Stimulated activated CD4-positive, alpha-beta T cell treated with anti-CD3 and anti-CD28 coated beads, Interleukin-4, amount 100 ng/mL, for 1 hour (primary cell): ENCODE results near the gene SAP25.

ENCODE experiments used
- DNase-seq: peaks from one replicate; pipeline ENCODE4 v3.0.0-alpha.2; 2020

The SAP25 gene

DNA sequence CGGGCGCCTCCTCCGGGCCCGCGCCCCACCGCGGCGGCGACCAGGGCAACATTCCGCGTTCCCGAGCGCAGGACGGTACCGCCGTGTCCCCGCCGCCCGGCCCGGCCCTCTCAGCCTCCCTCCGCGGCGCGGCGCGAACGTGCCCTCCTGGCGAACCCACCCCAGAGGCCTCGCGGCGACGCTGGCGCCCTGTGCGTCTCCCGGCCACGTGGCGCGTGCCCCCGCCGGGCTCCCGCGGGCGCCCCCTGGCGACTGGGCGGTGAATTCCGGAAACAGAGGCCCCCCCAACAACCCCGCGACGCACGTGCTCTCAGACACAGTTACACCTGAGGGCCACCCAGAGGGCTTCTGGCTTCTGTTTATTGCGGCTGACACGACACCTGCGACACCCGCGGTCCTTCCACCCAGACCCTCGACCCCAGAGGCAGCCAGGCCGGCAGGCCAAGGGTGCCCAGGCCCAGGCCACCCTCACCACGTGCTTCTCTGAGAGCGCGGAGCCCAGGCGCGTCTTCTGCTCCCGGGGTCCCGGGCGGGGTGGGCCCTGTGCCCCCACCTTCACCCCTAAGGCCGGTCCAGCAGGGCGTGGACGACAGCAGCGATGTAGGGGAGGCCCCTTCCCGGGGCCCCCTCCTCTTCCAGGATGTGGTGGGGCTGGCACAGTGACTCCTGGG, at the start of gene SAP25:
SAP25 (minus strand) TSS at position 210 of the 671 bp plus-strand sequence; CDS start at position 52, 158 bp downstream.
- DNase-seq: no peak

DNA sequence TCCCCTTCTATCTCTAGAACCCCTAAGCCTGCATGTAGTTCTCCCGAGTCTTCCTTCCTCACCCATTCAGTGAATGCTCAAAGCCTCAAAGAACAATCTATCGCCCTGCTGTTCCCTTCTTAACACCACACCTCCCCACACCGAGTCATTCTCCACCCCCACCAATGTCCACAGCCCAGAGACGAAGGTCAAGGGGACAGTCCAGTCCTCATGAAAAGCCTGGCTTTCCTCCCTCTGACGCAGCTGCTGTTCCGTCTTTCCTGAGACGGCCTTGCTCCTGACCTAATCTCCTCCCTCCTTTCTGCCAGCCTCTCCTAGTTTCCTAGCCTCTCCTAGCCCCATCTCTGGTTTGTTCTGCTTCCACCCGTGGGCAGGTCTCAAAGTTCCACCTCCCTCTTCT, 47.9 kb upstream of the SAP25 start:
- no peak for DNase-seq

DNA sequence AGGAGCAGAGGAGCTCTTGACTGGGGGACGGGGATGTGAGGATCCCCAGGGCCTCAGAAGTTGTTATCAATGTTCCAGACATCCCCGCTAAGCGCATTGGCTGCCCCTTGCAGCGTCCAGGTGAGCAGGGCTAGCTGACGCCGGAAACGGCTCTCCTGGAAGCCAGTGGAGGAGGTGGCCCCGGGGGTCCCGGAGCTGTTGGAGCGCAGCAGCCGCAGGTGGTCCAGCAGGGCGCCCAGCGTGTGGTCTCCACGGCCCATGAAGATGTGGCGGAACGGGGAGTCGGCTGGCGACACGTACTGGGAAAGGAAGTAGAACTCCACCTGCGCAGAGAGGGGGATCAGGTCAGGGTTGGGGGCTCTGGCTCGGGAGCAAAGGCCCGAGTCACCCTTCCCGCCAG, 47.1 kb upstream of the SAP25 start:
- no peak for DNase-seq

DNA sequence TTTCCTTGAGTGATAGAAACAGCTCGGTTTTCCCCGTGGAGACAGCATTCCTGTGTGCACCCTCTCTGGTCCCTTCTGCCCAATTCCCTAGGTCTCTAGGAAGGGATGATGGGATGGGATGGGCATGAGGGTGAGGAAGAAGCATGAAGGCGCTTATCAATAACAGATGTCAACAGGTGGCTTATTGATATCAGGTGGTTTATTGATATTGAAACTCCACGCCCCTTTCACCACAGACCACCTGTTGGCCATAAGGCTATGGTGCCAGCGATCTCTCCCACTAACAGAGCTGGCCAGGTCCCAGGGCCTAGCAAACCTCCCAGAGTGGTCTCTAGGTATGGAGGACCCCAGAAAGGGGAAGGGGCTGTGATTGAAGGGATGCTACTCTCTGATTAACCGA, 46.5 kb upstream of the SAP25 start:
- no peak for DNase-seq

DNA sequence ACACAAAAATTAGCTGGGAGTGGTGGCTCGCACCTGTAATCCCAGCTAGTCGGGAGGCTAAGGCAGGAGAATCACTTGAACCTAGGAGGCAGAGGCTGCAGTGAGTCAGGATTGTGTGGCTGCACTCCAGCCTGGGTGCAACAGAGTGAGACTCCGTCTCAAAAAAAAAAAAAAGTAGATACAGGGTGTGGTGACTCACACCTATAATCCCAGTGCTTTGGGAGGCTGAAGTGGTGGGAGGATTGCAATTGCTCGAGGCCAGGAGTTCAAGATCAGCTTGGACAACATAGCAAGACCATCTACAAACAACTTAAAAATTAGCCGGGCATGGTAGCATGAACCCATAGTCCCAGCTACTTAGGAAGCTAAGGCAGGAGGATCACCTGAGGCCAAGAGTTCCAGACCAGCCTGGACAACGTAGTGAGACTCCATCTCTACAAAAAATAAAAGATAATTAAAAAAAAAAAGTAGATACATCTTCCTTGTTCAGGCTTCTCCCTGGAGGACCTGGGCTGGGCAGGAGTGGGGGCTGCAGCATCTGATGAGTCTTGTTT, 40.7 kb upstream of the SAP25 start:
- no peak for DNase-seq

DNA sequence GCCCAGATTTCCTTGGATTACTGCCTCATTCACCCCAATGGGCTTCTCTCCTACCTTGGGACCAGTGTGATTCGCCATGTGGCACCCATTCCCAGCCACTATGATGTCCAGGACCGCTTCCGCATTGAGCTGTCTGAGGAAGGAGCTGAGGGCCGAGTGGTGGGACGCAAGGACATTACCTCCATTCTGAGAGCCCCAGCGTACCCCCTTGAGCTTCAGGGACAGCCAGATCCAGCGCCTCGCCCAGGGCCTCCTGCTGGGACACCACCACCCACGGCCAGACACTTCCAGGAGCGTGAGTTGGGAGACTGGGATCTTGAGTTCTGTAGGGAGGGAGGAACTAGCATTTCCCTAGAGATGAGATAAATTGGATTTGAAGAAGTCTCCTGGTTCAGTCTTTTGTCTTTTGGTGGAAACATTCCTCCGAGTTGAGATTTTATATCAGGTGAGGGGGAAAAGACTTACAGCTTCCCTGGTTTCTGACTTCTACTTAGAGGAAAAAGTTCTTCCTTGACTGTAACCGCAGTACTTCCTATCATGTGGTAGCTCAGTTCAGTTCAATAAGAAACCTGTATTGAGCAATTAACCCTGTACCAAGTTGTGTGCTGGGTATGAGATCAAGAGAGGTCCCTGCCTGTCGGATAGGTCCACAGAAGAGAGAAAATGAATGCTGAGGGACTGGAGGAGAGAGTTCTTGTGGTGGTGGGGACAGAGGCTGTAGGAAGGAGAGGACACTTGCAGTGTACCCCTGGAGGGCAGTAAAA, 39.9 kb upstream of the SAP25 start:
- DNase-seq: no peak

DNA sequence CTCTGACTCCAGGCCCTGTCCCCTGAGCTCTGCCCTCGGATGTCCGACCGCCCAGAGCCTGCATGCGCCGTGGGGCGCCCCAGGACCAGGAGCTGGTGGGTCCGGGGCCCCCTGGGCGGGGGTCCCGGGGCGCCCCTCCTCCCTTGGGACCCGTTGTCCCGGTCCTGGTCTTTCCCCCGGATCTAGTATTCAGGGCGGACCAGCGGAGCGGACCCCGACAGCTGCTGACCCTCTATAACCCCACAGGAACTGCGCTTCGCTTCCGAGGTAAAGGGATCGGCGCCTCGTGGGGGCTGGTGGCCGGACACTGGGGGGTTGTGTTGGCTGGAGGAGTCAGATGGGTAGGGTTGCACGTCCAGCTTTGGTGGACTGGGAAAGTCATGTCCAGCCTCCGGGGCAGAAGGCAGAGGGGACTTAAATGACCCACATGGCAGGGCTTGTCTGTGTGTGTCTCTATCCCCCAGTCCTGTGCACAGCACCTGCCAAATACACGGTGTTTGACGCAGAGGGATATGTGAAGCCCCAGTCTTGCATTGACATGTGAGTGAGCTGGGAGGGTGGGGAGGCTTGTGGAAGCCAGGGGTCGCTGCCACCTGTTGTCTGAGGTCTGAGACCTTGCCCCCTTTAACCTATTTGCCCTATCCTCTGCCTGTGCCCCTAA, 39.2 kb upstream of the SAP25 start:
- no peak for DNase-seq

DNA sequence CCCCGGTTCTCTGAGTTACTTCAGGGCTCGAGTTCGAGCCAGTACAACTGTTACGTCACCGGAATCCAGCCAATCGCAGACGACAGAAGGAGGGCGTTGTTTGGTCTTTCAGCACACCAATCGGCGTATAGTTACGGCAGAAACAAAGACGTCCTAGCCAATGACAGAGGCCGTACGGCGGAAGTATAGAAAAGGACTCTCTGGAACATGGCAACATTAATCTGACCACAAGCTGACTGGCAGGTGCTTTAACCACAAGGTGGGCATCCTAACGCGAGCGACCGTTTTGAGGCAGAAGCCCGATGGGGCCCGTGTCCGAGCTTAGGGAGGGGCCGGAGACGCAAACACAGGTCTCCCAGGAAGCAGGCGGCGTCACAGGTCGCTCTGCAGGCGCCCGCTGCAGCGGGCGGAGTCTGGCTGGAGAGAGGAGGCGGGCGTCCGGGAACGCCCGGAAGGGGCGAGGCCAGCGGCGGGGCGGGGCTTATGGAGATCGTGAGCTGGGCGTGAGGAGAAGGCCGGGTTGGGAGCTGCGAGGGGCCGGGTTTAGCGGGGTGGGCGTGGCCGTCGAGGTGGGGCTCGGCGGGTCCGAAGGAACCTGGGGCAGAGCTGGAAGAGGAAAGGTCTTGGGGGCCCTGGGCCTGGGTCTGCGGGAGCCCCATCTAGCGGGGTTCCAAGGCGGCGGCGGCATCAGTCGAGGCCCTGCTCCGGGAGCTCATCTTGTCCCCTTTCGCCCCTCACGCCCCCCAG, 38.5 kb upstream of the SAP25 start, which contains the start of gene MOSPD3:
MOSPD3 (plus strand) TSS at position 558 of the 747 bp plus-strand sequence. CDS start 252 bp downstream, outside the sequence.
- peak; percentile 99 for DNase-seq

DNA sequence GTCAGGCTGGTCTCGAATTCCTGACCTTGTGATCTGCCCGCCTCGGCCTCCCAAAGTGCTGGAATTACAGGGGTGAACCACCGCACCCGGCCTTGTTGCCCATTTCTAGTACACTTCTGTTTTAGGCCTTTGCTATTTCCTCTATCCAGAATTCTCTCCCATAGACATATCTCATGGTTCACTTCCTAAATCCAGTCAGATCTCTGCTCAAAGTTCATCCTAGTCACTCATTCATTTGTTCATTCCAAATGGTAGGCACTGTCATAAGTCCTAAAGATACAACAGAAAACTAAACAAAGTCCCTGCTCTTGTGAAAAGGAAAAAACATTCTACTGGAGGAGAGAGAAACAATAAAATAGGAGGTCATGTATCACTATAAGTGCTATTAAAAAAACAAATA, 36.3 kb upstream of the SAP25 start:
- no peak for DNase-seq

DNA sequence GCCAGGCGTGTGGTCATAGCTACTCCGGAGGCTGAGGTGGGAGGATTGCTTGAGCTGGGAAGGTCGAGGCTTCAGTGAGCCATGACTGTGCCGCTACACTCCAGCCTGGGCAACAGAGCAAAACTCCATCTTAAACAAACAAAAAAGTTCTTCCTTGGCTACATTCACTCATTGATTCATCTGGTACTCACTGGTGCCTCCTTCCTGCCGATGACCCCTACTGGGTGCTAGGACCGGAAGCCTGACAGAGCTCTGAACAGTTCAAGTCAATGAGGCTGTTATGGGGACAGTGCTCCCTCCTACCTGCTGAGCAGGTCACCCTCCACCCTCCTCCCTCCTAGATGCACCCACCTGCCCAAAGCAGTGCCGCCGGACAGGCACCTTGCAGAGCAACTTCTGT, 33.4 kb upstream of the SAP25 start:
- DNase-seq: no peak

DNA sequence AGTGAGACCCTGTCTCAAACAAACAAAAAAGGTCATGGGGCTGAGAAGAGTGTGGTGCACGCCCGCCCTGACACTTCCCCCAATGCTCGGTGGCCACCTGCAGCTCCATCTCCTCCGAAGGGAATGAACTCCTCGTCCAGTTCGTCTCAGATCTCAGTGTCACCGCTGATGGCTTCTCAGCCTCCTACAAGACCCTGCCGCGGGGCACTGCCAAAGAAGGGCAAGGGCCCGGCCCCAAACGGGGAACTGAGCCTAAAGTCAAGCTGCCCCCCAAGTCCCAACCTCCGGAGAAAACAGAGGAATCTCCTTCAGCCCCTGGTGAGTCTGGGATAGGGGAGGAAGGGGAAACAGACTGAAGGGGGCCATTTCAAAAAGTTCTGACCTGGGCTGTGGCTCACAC, 32.6 kb upstream of the SAP25 start:
- DNase-seq: no peak

DNA sequence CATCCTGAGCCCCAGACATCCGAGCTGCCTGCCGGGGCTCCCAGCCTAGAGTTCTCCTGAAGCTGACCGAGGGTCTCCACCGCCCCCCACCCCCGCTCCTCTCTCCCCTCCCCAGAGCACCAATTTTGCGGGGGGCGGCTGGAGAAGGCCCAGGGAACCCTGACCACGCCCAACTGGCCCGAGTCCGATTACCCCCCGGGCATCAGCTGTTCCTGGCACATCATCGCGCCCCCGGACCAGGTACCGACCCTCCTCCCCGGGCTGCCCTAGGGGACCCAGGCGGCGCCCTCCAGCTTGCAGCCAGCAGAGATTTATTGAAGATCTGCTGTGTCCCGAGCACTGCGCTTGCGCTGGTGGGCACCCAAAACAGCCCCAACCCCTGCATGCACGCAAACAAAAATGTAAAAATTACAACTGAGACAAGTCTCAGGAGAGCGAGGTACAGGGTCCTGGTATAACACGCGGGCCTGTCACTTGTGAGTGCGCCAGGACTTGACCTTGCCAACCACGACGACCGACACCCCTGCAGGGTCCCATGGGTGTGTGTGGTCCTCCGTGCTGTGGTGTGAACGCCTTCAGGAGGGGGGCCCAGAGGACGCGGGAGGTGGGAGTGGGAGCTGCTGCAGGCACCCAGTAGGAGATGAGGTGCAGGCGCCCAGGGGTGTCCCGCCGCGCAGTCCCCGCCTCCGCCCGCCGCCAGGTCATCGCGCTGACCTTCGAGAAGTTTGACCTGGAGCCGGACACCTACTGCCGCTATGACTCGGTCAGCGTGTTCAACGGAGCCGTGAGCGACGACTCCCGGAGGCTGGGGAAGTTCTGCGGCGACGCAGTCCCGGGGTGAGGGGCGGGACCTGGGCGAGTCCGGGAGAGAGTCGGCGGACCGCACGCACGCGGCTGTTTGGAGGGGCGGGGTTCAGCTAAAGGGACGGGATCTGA, 31.5 kb upstream of the SAP25 start:
- DNase-seq: peak; percentile 44

DNA sequence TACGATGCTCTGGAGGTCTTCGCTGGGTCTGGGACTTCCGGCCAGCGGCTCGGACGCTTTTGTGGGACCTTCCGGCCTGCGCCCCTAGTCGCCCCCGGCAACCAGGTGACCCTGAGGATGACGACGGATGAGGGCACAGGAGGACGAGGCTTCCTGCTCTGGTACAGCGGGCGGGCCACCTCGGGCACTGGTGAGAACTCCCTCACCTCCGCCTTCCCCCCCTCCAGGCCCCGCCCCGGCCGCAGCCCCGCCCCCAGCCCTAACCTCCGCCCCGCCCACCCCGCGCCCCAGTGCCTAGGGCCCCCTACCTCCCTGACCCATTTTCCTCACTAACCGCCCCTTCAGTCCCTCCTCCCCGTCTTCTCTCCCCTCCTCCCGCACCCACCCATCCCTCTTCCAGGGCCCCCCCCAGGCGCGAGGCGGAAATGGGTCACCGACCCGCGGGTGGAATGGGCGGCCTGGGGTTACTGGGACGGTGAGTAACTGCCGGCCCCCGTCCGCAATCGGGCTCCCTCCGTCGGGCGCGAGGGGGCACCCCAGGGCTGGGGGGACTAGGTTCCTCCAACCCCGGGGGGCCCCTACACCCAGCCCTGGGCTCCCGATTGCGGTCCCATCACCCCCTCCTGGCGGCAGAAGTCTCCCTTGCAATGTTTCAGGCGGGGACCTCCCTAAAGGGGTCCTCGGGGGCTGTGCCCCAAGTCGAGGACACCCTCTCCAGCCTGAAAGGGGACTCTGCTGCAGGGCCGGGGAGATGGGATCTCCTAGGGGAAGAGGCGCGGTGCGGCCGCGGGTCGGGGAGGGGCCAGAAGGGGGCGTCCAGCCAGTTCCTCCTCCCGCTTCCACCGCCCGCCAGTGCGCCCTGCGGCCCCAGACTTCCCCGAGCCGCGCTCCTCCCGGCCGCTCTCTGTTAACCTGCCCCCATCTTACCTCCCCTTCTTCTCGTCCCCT, 30.6 kb upstream of the SAP25 start:
- DNase-seq: peak; percentile 65

DNA sequence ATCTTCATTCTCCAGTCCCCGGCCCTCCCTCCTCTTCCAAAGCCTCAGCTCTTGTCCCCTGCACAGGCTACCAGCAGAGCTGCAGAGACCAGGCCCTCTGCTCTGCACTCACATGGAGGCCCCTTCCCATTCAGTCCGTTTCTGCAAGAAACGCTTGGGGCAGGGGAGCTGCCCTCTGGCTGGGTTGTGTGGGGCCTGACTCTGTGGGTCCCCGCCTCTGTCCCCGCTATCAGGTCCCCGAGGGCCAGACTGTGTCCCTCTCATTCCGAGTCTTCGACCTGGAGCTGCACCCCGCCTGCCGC, 30.0 kb upstream of the SAP25 start:
- no peak for DNase-seq

DNA sequence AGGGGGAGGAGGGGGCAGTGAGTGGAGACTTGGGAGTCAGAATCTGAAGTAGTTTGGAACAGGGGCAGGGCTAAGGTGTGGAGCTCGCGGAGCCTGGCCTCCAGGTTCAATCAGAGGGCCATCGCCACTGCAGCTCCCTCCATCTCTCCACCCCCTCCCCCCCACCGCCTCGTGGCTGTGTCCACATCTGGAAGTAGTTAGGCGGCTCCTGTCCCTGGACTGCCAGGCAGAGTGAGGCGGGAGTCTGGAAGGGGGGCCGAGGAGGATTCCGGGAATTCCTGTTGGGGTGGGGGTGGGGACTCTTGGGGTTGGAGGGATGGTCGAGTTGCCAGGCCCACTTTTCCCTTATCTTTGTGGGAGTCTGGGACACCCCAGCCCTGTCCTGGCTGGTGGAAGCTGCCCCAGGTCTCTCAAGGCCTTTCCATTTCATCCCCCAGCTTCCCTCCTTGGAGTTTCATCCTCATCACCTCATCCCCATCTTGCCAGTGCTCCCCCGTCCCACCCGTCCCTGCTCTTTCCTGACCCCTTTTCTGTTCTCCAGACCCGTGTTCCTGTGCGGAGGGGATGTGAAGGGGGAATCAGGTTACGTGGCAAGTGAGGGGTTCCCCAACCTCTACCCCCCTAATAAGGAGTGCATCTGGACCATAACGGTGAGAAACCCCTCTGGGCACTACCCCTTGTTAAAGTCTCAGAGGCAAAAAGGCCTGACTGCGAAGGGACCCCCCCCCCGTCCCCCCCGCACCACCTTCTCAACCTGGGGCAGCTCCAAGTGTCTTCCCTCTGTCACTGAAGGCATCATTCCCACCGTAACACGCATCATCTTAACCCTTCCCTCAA, 29.4 kb upstream of the SAP25 start:
- DNase-seq: no peak

DNA sequence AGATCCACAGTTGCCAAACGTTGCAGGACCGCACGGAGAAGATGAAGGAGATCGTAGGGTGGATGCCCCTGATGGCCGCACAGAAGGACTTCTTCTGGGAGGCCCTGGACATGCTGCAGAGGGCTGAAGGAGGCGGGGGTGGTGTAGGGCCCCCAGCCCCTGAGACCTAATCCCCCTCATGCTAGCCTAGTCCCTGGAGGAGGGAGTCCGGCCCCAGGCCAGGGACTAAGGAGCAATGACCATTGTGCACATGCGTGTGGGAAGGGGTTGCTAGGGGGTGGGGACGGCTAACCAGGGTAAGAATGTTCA, 27.0 kb upstream of the SAP25 start:
- DNase-seq: no peak

DNA sequence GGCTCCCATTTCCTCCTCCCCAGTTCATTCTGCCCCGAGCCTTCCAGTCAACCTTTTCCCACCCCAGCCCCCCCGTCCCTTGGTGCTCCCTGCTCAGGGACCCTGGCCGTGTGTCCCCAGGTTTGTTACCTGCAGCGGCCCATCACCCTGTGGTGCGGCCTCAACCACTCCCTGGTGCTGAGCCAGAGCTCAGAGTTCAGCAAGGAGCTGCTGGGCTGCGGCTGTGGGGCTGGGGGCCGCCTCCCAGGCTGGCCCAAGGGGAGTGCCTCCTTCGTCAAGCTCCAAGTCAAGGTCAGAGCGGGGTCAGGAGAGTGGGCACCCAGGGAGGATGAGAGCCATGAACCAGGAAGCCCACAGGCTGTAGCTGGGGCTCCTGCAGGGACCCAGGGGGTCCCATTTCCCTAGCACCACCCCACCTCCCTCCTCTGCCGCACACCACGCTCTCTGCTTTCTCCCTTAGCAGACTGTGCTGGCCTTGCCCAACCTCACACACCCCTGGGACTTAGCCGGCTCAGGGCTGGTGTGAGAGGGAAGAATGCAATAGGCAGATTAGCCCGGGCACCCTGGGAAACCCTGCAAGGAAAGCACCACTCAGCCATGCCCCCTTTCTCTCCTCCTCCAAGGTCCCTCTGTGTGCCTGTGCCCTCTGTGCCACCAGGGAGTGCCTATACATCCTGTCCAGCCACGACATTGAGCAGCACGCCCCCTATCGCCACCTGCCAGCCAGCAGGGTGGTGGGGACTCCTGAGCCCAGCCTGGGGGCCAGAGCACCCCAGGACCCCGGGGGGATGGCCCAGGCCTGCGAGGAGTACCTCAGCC, 26.4 kb upstream of the SAP25 start:
- DNase-seq: no peak

DNA sequence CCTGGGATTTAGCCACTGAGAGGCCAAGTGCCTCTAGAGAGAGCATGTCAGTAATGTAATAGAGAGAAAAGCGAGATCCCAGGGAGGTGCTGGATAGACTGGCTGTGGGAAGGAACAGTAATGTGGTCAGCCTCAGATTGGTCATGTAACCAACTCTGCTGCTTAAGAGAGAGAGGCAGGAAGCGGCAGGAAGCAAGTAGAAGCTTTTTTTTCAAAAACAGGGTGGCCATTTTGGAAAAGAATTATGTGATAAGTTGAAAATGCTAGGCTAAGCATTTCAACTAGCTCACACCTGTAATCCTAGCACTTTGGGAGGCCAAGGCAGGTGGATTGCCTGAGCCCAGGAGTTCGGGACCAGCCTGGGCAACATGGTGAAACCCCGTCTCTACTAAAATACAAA, 24.7 kb upstream of the SAP25 start:
- no peak for DNase-seq

DNA sequence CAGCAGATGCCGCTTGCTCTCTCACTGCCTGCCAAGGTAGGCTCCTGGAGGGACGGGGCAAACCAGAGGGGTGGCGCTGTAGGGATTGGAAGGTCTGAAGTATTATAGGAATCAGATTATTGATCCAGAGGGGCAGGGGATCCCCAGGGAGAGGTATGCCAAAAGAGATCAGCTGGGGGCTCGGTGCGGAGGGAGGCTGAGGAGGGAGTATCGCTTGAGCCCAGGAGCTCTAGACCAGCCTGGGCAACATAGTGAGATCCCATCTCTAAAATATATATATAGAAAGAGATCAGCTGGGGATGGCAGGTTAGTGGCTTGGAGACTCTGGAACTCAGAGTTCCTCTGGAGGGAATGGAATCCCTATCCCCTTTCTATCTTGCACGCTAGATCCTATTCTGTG, 21.5 kb upstream of the SAP25 start:
- no peak for DNase-seq
